NT2/D1 (cell line): ENCODE data around the gene MRPS23.

Source experiments
- SUZ12 ChIP-seq: IDR thresholded peaks from 2 replicates; pipeline ENCODE4 v1.6.1; 2011; ENCODE audit not compliant: insufficient read length, insufficient read depth; ENCODE audit errors: extremely low read depth
- YY1 ChIP-seq: IDR thresholded peaks from 2 replicates; pipeline ENCODE4 v1.6.1; 2011; ENCODE audit not compliant: insufficient read length, insufficient read depth
- ZNF274 ChIP-seq: IDR thresholded peaks from 2 replicates; pipeline ENCODE4 v1.6.1; 2011; ENCODE audit warnings: mild to moderate bottlenecking, low read depth, low read length

- TF ChIP-seq YY1 (no peak), SUZ12 (no peak), ZNF274 (no peak)
Observed at GRCh38 chr17:57875290-57876022, 25.6 kb upstream of the MRPS23 start.
